GM21723 (cell line): ENCODE results near the gene HOXC11.

Experiments used
- ATAC-seq: cut with Tn5 transposase; IDR thresholded peaks from one replicate; pipeline ENCODE4 v1.9.1; 2021; ENCODE audit warnings: mild to moderate bottlenecking, moderate library complexity; ENCODE audit not compliant: unreplicated experiment

HOXC11 gene

GRCh38 chr12:53983568-53983949, 10.6 kb downstream of the HOXC11 start:
- ATAC-seq, result no peak

- ATAC-seq, result no peak
These were observed 11.1 kb downstream of the HOXC11 start for GRCh38 chr12:53983950-53984572.

GRCh38 chr12:53984901-53985691, 12.2 kb downstream of the HOXC11 start, which contains the start of gene HOXC10:
TSS of gene HOXC10 (plus strand) at chr12:53985146. CDS start at chr12:53985260, 114 bp downstream.
- ATAC-seq, result peak; percentile 65

GRCh38 chr12:53985692-53985993, 12.7 kb downstream of the HOXC11 start:
- no peak for ATAC-seq

GRCh38 chr12:53985994-53986685, 13.2 kb downstream of the HOXC11 start:
- ATAC-seq, result no peak

GRCh38 chr12:53986686-53987483, 14.0 kb downstream of the HOXC11 start:
- ATAC-seq, result no peak

- ATAC-seq, result no peak
These were observed 14.9 kb downstream of the HOXC11 start for GRCh38 chr12:53987787-53988230.

- ATAC-seq, result no peak
These were observed 15.8 kb downstream of the HOXC11 start for GRCh38 chr12:53988541-53989226.

- ATAC-seq, result peak; percentile 52
These were observed 16.5 kb downstream of the HOXC11 start for GRCh38 chr12:53989227-53990113.

- no peak for ATAC-seq
These were observed 17.6 kb downstream of the HOXC11 start for GRCh38 chr12:53990311-53991076.

GRCh38 chr12:53991077-53991460, 18.1 kb downstream of the HOXC11 start:
- no peak for ATAC-seq

GRCh38 chr12:53992377-53992889, 19.5 kb downstream of the HOXC11 start:
- ATAC-seq, result no peak

GRCh38 chr12:53993162-53994008, 20.5 kb downstream of the HOXC11 start:
- ATAC-seq, result no peak

- no peak for ATAC-seq
These were observed 21.0 kb downstream of the HOXC11 start for GRCh38 chr12:53994009-53994263.

- ATAC-seq, result no peak
These were observed 21.5 kb downstream of the HOXC11 start for GRCh38 chr12:53994264-53995001.

- ATAC-seq, result no peak
These were observed 22.1 kb downstream of the HOXC11 start for GRCh38 chr12:53995002-53995377.
